Measurements from ENCODE around the gene COL16A1.
A peak's percentile ranks its signal among the peaks of the same experiment; 100 is the strongest.

COL16A1 gene

GRCh38 chr1:31617916-31618746, 85.7 kb downstream of the COL16A1 start:
- H3K4me1 ChIP-seq (ENCODE audit: insufficient read depth, low read length): no peaks in the 10 kb centered on the region
- H3K4me2 ChIP-seq (ENCODE audit: insufficient read depth, low read length): no peak overlapping the region
- no peaks in the 10 kb centered on the region for H3K79me2 ChIP-seq (ENCODE audit: insufficient read depth, low read length)
- ATAC-seq (ENCODE audit: insufficient read depth, low read depth): peak; percentile 81
- peak; percentile 50 for DNase-seq
- TF ChIP-seq EZH2 (IDR thresholded peaks at IDR 0.05; ENCODE audit: borderline replicate concordance, low read depth, low read length, severe bottlenecking): no peak
- peak; percentile 68 for TF ChIP-seq CTCF (IDR thresholded peaks at IDR 0.05; ENCODE audit: borderline replicate concordance, extremely low read depth, low read length, poor library complexity, severe bottlenecking)
- no peak overlapping the region for H3K9ac ChIP-seq (ENCODE audit: low read depth, low read length)
- H3K36me3 ChIP-seq (ENCODE audit: insufficient read depth, low read length): no peaks in the 10 kb centered on the region
- no peak overlapping the region for H2AFZ ChIP-seq (ENCODE audit: low read depth, low read length)
- no peak overlapping the region for H3K4me3 ChIP-seq (ENCODE audit: low read depth in 1 of 2, low read length in 2 of 2)
- no peaks in the 10 kb centered on the region for H3K9me3 ChIP-seq (ENCODE audit: insufficient read depth, low read length, severe bottlenecking)
- peaks cover 11% of the 10 kb centered on the region for H3K27me3 ChIP-seq (ENCODE audit: insufficient read depth, low read length, poor library complexity)
- H3K27ac ChIP-seq (ENCODE audit: low read length): no peak overlapping the region
- 0 out of 2 replicates have a peak, but pooled peaks cover 8% of the 10 kb centered on the region for H4K20me1 ChIP-seq (ENCODE audit: insufficient read depth, low read length)

- Histone ChIP-seq H3K9ac (ENCODE audit: low read depth, low read length) (no peak within 1 kb of the TSS), H3K4me1 (ENCODE audit: insufficient read depth, low read length) (no peaks in the 10 kb centered on the region), H3K27me3 (ENCODE audit: insufficient read depth, low read length, poor library complexity) (peaks cover 11% of the 10 kb centered on the region), H3K4me2 (ENCODE audit: insufficient read depth, low read length) (no peak within 1 kb of the TSS), H2AFZ (ENCODE audit: low read depth, low read length) (no peak within 1 kb of the TSS), H3K4me3 (ENCODE audit: low read depth in 1 of 2, low read length in 2 of 2) (no peak within 1 kb of the TSS), H3K9me3 (ENCODE audit: insufficient read depth, low read length, severe bottlenecking) (no peaks in the 10 kb centered on the region), H4K20me1 (ENCODE audit: insufficient read depth, low read length) (0 out of 2 replicates have a peak, but pooled peaks cover 8% of the 10 kb centered on the region), H3K79me2 (ENCODE audit: insufficient read depth, low read length) (no peaks in the 10 kb centered on the region), H3K36me3 (ENCODE audit: insufficient read depth, low read length) (no peaks in the 10 kb centered on the region), H3K27ac (ENCODE audit: low read length) (no peak within 1 kb of the TSS)
- ATAC-seq (ENCODE audit: insufficient read depth, low read depth) (no peak), DNase-seq (no peak)
- no peak for TF ChIP-seq EZH2 (IDR thresholded peaks at IDR 0.05; ENCODE audit: borderline replicate concordance, low read depth, low read length, severe bottlenecking)
- no peak for TF ChIP-seq CTCF (IDR thresholded peaks at IDR 0.05; ENCODE audit: borderline replicate concordance, extremely low read depth, low read length, poor library complexity, severe bottlenecking)
Measured at GRCh38 chr1:31617218-31617915, 86.5 kb downstream of the COL16A1 start, which contains the start of gene HCRTR1. Gene HCRTR1 (plus strand): TSS chr1:31617689. CDS start chr1:31619193, 1,504 bp downstream.

- Histone ChIP-seq H4K20me1 (ENCODE audit: insufficient read depth, low read length) (0 out of 2 replicates have a peak, but pooled peaks cover 8% of the 10 kb centered on the region), H3K4me1 (ENCODE audit: insufficient read depth, low read length) (no peaks in the 10 kb centered on the region), H3K9me3 (ENCODE audit: insufficient read depth, low read length, severe bottlenecking) (no peaks in the 10 kb centered on the region), H2AFZ (ENCODE audit: low read depth, low read length) (no peak overlapping the region), H3K9ac (ENCODE audit: low read depth, low read length) (no peak overlapping the region), H3K4me2 (ENCODE audit: insufficient read depth, low read length) (no peak overlapping the region), H3K36me3 (ENCODE audit: insufficient read depth, low read length) (no peaks in the 10 kb centered on the region), H3K79me2 (ENCODE audit: insufficient read depth, low read length) (no peaks in the 10 kb centered on the region), H3K27ac (ENCODE audit: low read length) (no peak overlapping the region), H3K4me3 (ENCODE audit: low read depth in 1 of 2, low read length in 2 of 2) (no peak overlapping the region), H3K27me3 (ENCODE audit: insufficient read depth, low read length, poor library complexity) (peaks cover 11% of the 10 kb centered on the region)
- TF ChIP-seq CTCF (IDR thresholded peaks at IDR 0.05; ENCODE audit: borderline replicate concordance, extremely low read depth, low read length, poor library complexity, severe bottlenecking) (no peak), EZH2 (IDR thresholded peaks at IDR 0.05; ENCODE audit: borderline replicate concordance, low read depth, low read length, severe bottlenecking) (no peak)
- ATAC-seq (ENCODE audit: insufficient read depth, low read depth) (no peak), DNase-seq (no peak)
Measured at GRCh38 chr1:31615939-31616338, 87.9 kb downstream of the COL16A1 start.
